ENCODE data around the gene HSFX2. TPM values are rescaled to one million over a fixed set of nuclear protein-coding genes. Genes with fewer than 3 reads are reported as not detected.

HSFX2 gene
- total RNA-seq, 1 experiment from 2014 or later, result not detected

Other genes starting within 250 kb of the HSFX2 start
- gene IDS, start 90.0 kb downstream of the HSFX2 start, total RNA-seq (2014; rRNA removed; shearing (Covaris generic)), result 28.1 and 45.1 TPM in 2 replicates
- gene EOLA1, start 54.3 kb downstream of the HSFX2 start, total RNA-seq (2014; rRNA removed; shearing (Covaris generic)), result 7.4 and 12.7 TPM in 2 replicates
- not detected in 2 replicates for gene HSFX3, start 45.4 kb downstream of the HSFX2 start, total RNA-seq (2014; rRNA removed; shearing (Covaris generic))
- 0.11 TPM in 1 of 2 replicates, not detected in the other for gene MAGEA9B, start 7.9 kb downstream of the HSFX2 start, total RNA-seq (2014; rRNA removed; shearing (Covaris generic))
- gene TMEM185A, start 36.5 kb upstream of the HSFX2 start, total RNA-seq (2014; rRNA removed; shearing (Covaris generic)), result 8.3 and 14.4 TPM in 2 replicates
- gene MAGEA11, start 116.7 kb upstream of the HSFX2 start, total RNA-seq (2014; rRNA removed; shearing (Covaris generic)), result 46.0 and 48.3 TPM in 2 replicates
- gene HSFX1, start 178.8 kb upstream of the HSFX2 start, total RNA-seq (2014; rRNA removed; shearing (Covaris generic)), result 0.17 and 1.3 TPM in 2 replicates
- gene MAGEA9, start 186.6 kb upstream of the HSFX2 start, total RNA-seq (2014; rRNA removed; shearing (Covaris generic)), result not detected in 2 replicates

Data from Daoy (cell line).